ENCODE results near the gene MET. TPM values are rescaled to one million over a fixed set of nuclear protein-coding genes. Genes with fewer than 3 reads are reported as not detected.

The MET gene
- total and polyA plus RNA-seq, 2 of the 8 experiments (the other 6 are each of a cell fraction or from before 2014, with no cell fraction given) = 3.5 to 12.9 TPM

GRCh38 chr7:116837586-116837985 is 165.6 kb downstream of the MET start:
- Histone ChIP-seq H3K27ac (ENCODE audit: low read depth, low read length) (no peak overlapping the region), H3K9me3 (ENCODE audit: insufficient read depth in 2 of 2, low read depth in 1 of 2, low read length in 1 of 2) (no peaks in the 10 kb centered on the region), H3K23ac (ENCODE audit: insufficient read length) (no peak overlapping the region), H2BK120ac (replicated peaks; ENCODE audit: low read depth, low read length) (no peak overlapping the region), H4K5ac (ENCODE audit: insufficient read length, low read depth, low read length) (no peak overlapping the region), H2AFZ (ENCODE audit: low read length) (no peak overlapping the region), H3K36me3 (ENCODE audit: control insufficient read depth in 2 of 4, insufficient read depth in 4 of 4, low read length in 3 of 4) (no peaks in the 10 kb centered on the region), H3K56ac (replicated peaks; ENCODE audit: insufficient read length, low read depth, low read length) (no peak overlapping the region), H3K4me3 (ENCODE audit: extremely low read depth in 1 of 4, insufficient read depth in 2 of 4, low read depth in 3 of 4, low read length in 4 of 4) (no peak overlapping the region), H2AK5ac (ENCODE audit: low read depth, low read length) (no peak overlapping the region), H3K4me1 (replicated peaks in 1 of 4; ENCODE audit: control insufficient read depth in 3 of 4, insufficient read depth in 4 of 4, low read length in 3 of 4) (no peaks in the 10 kb centered on the region), H3K23me2 (ENCODE audit: low read depth, low read length) (no peaks in the 10 kb centered on the region), H4K20me1 (replicated peaks in 1 of 2; ENCODE audit: control insufficient read depth in 1 of 2, insufficient read depth in 2 of 2, low read length in 2 of 2) (no peaks in the 10 kb centered on the region), H3K79me2 (ENCODE audit: control insufficient read depth in 1 of 2, insufficient read depth in 2 of 2, low read length in 2 of 2) (no peaks in the 10 kb centered on the region), H3K79me1 (ENCODE audit: low read depth, low read length) (no peaks in the 10 kb centered on the region), H2BK5ac (ENCODE audit: low read depth, low read length) (no peak overlapping the region), H2BK20ac (ENCODE audit: low read length) (no peak overlapping the region), H2BK12ac (ENCODE audit: low read depth, low read length) (no peak overlapping the region), H3K4me2 (ENCODE audit: insufficient read depth in 1 of 2, low read depth in 2 of 2, low read length in 2 of 2) (no peak overlapping the region), H4K8ac (ENCODE audit: extremely low read depth, insufficient read depth, low read length) (no peak overlapping the region), H3K18ac (ENCODE audit: extremely low read depth, low read length) (no peak overlapping the region), H3K9ac (replicated peaks in 1 of 4; ENCODE audit: extremely low read depth in 1 of 4, low read depth in 3 of 4, low read length in 3 of 4) (no peak overlapping the region), H3K14ac (ENCODE audit: insufficient read length) (no peak overlapping the region), H4K91ac (replicated peaks; ENCODE audit: insufficient read length, low read length) (no peak overlapping the region), H3K4ac (replicated peaks; ENCODE audit: insufficient read length, low read depth, low read length) (no peak overlapping the region), H2BK15ac (ENCODE audit: low read length) (no peak overlapping the region), H3K27me3 (replicated peaks in 1 of 4; ENCODE audit: control insufficient read depth in 3 of 4, extremely low read depth in 1 of 4, insufficient read depth in 3 of 4, low read length in 3 of 4) (no peaks in the 10 kb centered on the region)
- FAIRE-seq (no peak), DNase-seq (ENCODE audit: low read depth in 1 of 2, low spot score in 2 of 2) (no peak)
- ChIA-PET CTCF (ENCODE audit: partially characterized antibody) (no interaction called here), POLR2A (ENCODE audit: partially characterized antibody) (no interaction called here)
- no peak for TF ChIP-seq RNF2 (IDR thresholded peaks at IDR 0.05; ENCODE audit: borderline replicate concordance, low read depth, low read length, missing control alignments, poor library complexity, severe bottlenecking)
- no peak for TF ChIP-seq ZNF274 (IDR thresholded peaks at IDR 0.05; ENCODE audit: borderline replicate concordance, extremely low read depth, low read length)
- no peak for TF ChIP-seq KDM5A (IDR thresholded peaks at IDR 0.05; ENCODE audit: low read length)
- TF ChIP-seq CBX8 (IDR thresholded peaks at IDR 0.05; ENCODE audit: borderline replicate concordance, low read depth, low read length) = no peak
- no peak for TF ChIP-seq SP4 (IDR thresholded peaks at IDR 0.05; ENCODE audit: low read length)
- TF ChIP-seq SIRT6 (IDR thresholded peaks at IDR 0.05; ENCODE audit: low read length) = no peak
- TF ChIP-seq RFX5 (IDR thresholded peaks at IDR 0.05; ENCODE audit: borderline replicate concordance, low read depth, low read length) = no peak
- 86% methylated on average over 3 of the region's 3 CpGs; no CpG with 5 or more reads in 1 of the 2 experiments for WGBS, 2 experiments (ENCODE audit: extremely low coverage in 1 of 2, insufficient coverage in 1 of 2, insufficient read length in 1 of 2, insufficient replicate concordance in 2 of 2, low coverage in 1 of 2, low lambda C conversion rate in 2 of 2, missing lambda C conversion rate in 1 of 2)
